Stimulated activated CD4-positive, alpha-beta T cell treated with anti-CD3 and anti-CD28 coated beads, TNF-alpha, amount 100 ng/mL, for 24 hours (primary cell): ENCODE results near the gene DIAPH3.

Source experiments
- DNase-seq, 3 experiments: peaks; one replicate each; pipeline ENCODE4 v3.0.0-alpha.2; 2020; ENCODE audit warnings: low read depth in 3 of 3

DIAPH3 gene

GRCh38 chr13:59635589-59635988, 528.1 kb downstream of the DIAPH3 start:
- DNase-seq: no peak

- no peak for DNase-seq
Observed at GRCh38 chr13:59633290-59633689, 530.4 kb downstream of the DIAPH3 start.

- DNase-seq: no peak
Observed at GRCh38 chr13:59631271-59631670, 532.5 kb downstream of the DIAPH3 start.

DNA sequence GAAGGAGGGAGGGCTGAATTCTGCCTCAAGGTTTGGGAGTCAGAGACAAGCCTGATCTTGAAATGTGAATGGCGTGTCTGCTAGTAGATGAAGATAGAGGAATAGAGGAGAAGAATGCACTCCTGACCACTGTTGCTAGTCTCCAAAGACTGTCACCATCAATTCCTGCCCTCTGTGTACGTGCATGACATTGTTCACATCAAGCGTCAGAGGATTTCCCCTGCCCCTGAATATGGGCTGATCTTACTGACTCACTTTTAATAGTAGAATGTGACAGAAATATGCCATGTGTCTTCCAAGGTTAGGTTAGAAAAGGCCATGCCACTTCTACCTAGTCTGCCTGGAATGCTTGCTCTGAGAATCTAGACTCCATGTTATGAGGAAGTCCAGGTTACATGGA, 538.6 kb downstream of the DIAPH3 start:
- no peak for DNase-seq

- DNase-seq: no peak
Observed at GRCh38 chr13:59623206-59623915, 540.4 kb downstream of the DIAPH3 start.

- no peak for DNase-seq
Observed at GRCh38 chr13:59621773-59622172, 542.0 kb downstream of the DIAPH3 start.
